Stimulated activated effector memory CD8-positive, alpha-beta T cell treated with anti-CD3 and anti-CD28 coated beads, Interleukin-12 subunit alpha, Interleukin-12 subunit beta, amount 100 ng/mL, for 72 hours (primary cell): ENCODE results near the gene PLXNB2.

Experiments
- ATAC-seq: fragments of 150-1000 bp; cut with Tn5 transposase; 2 replicates; pipeline ENCODE4 v1.10.0; 2021
- DNase-seq, 2 donors: peaks; one replicate each; pipeline ENCODE4 v3.0.0; 2021 to 2022; ENCODE audit warnings: low spot score in 2 of 2
- H3K27ac Mint-ChIP-seq: one replicate; pipeline ENCODE4 v1.8.0; 2022; ENCODE audit warnings: mild to moderate bottlenecking, mixed read lengths
- H3K36me3 Mint-ChIP-seq: one replicate; pipeline ENCODE4 v1.8.0; 2022; ENCODE audit warnings: mild to moderate bottlenecking, mixed read lengths
- H3K4me1 Mint-ChIP-seq: one replicate; pipeline ENCODE4 v1.8.0; 2022; ENCODE audit warnings: mixed read lengths
- H3K4me3 Mint-ChIP-seq: one replicate; pipeline ENCODE4 v1.8.0; 2022; ENCODE audit warnings: mild to moderate bottlenecking, mixed read lengths
- H3K9me3 Mint-ChIP-seq: one replicate; pipeline ENCODE4 v1.8.0; 2022; ENCODE audit warnings: mixed read lengths

Gene PLXNB2

DNA sequence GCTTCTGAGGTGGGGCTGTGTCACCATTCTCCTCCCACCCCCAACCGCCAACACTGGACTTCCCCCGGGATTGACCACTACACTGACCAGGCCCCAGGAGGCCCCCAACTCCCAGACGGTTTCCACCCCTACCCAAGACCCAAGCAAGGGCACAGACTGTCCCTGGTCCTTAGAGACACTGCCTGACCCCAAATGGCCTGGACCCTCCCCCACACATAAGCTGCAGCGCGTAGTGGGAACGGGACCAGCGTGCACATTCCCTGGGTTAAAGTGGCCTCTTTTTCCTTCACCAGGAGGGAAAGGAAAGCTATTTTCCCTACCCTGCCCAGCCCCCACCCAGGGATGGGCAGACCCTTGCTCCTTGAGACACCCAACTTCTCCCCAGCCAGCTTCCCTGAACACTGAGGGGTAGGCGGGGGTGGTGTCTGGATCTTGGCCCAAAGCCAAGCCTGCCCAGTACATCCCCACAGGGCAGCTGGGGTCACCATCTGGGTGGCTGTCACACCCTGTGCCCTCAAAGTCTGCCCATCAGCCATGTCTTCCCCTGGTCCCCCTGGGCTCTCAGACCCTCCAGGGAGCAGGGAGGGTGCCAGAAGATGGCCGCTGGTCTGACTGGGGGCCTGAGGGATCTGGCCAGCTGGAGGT, 44.4 kb downstream of the PLXNB2 start:
- H3K27ac Mint-ChIP-seq: no peak overlapping the region
- H3K4me1 Mint-ChIP-seq: peaks cover 14% of the 10 kb centered on the region
- peak overlapping the region; percentile 72 for H3K4me3 Mint-ChIP-seq
- H3K36me3 Mint-ChIP-seq: peaks cover 7% of the 10 kb centered on the region
- no peak for ATAC-seq
- DNase-seq: no peak
- no peaks in the 10 kb centered on the region for H3K9me3 Mint-ChIP-seq

GRCh38 chr22:50262460-50262911, 45.0 kb downstream of the PLXNB2 start:
- H3K4me3 Mint-ChIP-seq: peak overlapping the region; percentile 72

GRCh38 chr22:50261615-50262459, 45.6 kb downstream of the PLXNB2 start, which contains the start of gene MAPK12:
Gene MAPK12, minus strand, starts transcription at chr22:50261683. Its CDS starts 174 bp downstream, at chr22:50261509.
- DNase-seq: no peak

More at GRCh38 chr22:50262460-50262911, 45.0 kb downstream of the PLXNB2 start:
- no peak for ATAC-seq
- H3K36me3 Mint-ChIP-seq: peaks cover 7% of the 10 kb centered on the region
- H3K9me3 Mint-ChIP-seq: no peaks in the 10 kb centered on the region
- H3K27ac Mint-ChIP-seq: no peak overlapping the region
- peaks cover 13% of the 10 kb centered on the region for H3K4me1 Mint-ChIP-seq
- no peak for DNase-seq

GRCh38 chr22:50260801-50261614, 46.4 kb downstream of the PLXNB2 start:
- Mint-ChIP-seq H3K4me1 (peaks cover 13% of the 10 kb centered on the region), H3K27ac (no peak overlapping the region), H3K36me3 (peaks cover 7% of the 10 kb centered on the region), H3K4me3 (peak overlapping the region; percentile 40), H3K9me3 (no peaks in the 10 kb centered on the region)
- DNase-seq (peak in 1 of 2 donors; percentile 74), ATAC-seq (peak; percentile 49)

More at GRCh38 chr22:50261615-50262459, 45.6 kb downstream of the PLXNB2 start, which contains the start of gene MAPK12:
- Mint-ChIP-seq H3K36me3 (peaks cover 7% of the 10 kb centered on the region), H3K4me1 (peaks cover 13% of the 10 kb centered on the region), H3K27ac (no peak within 1 kb of the TSS), H3K4me3 (peak within 1 kb of the TSS; percentile 72), H3K9me3 (no peaks in the 10 kb centered on the region)
- ATAC-seq: no peak

DNA sequence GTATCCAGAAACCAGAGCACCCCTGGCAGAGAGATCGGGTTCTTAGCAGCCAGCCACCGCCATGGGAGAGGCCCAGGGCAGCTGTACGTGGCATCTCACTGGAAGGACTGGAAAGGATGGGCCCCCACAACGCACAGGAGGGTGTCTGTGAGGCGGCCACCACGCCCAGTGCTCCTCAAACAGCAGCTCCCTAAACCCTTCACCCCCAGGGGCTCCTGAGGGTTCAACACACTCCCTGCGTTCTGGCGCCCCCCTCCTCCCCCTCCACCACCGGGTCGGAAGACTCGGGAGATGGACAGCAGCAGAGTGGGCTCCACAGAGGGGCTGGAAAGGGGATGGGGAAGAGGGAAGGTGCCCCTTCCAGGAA, 47.0 kb downstream of the PLXNB2 start:
- H3K36me3 Mint-ChIP-seq: peaks cover 7% of the 10 kb centered on the region
- peaks cover 13% of the 10 kb centered on the region for H3K4me1 Mint-ChIP-seq
- no peak overlapping the region for H3K27ac Mint-ChIP-seq
- DNase-seq (no peak), ATAC-seq (no peak)
- H3K9me3 Mint-ChIP-seq: no peaks in the 10 kb centered on the region
- peak overlapping the region; percentile 40 for H3K4me3 Mint-ChIP-seq

DNA sequence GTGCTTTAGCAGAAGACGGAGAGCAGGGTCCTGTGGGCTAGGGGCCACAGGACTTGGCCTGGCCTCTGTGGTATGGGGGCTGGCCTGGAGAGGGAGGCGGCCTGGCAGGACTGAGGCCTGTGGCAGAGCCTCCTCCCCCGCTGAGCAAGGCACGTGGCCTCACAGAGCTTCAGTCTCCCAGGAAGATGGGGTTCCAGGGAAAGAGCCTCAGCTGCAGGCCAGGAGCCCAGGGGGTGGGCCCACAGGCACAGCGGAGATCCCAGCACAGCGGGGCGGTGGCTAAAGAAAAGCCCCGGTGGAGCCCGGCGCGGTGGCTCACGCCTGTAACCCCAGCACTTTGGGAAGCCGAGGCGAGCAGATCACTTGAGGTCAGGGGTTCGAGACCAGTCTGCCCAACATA, 48.1 kb downstream of the PLXNB2 start:
- ATAC-seq (no peak), DNase-seq (no peak)
- H3K4me1 Mint-ChIP-seq: peaks cover 7% of the 10 kb centered on the region
- no peak overlapping the region for H3K4me3 Mint-ChIP-seq
- H3K27ac Mint-ChIP-seq: no peak overlapping the region
- H3K36me3 Mint-ChIP-seq: no peaks in the 10 kb centered on the region
- no peaks in the 10 kb centered on the region for H3K9me3 Mint-ChIP-seq

DNA sequence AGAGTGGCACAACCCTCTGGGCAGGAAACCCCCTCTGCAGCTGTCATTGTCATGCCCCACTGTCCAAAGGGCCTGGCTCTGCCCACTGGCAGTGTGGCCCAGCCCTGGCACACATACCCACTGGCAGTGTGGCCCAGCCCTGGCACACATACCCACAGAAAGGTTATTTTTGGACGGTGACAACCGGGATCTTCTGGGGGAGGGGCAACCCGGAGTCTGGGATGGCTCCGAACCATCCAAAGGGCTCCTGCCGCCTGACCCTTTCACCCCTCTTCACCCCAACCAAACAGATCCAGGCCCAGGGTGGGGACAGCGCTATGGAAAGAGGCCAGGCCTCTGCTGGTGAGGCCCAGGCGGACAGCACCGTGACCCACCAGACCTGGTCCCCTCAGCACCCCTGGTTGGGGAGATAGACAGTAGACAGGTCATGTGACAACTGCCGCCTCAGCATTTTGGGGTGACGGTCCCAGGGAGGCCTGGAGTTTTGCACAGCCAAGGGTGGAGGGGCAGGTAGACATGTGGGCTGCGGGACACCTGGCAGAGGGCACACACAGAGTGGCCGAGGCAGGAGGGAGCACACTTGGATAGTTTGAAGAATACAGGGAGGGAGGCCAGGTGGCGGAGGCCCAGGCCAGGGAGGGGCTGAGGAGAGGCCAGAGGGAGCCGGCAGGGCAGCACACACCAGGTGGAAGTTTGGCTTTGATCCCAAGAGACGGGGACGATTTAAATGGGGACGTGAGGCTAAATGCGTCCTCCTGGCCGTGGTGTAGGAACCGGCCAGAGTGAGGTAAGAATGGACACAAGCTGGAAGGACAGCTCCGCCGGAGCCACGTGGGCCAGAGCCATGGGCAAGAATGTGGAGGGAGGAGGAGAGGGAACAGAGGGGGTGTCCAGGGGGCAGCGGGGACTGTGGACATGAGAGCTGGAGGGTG, 48.8 kb downstream of the PLXNB2 start:
- ATAC-seq (no peak), DNase-seq (no peak)
- H3K4me3 Mint-ChIP-seq: no peak overlapping the region
- H3K27ac Mint-ChIP-seq: no peak overlapping the region
- H3K4me1 Mint-ChIP-seq: peaks cover 7% of the 10 kb centered on the region
- H3K9me3 Mint-ChIP-seq: no peaks in the 10 kb centered on the region
- no peaks in the 10 kb centered on the region for H3K36me3 Mint-ChIP-seq

GRCh38 chr22:50257451-50258360, 49.7 kb downstream of the PLXNB2 start:
- Mint-ChIP-seq H3K4me1 (peaks cover 7% of the 10 kb centered on the region), H3K9me3 (no peaks in the 10 kb centered on the region), H3K27ac (no peak overlapping the region), H3K4me3 (no peak overlapping the region), H3K36me3 (no peaks in the 10 kb centered on the region)
- ATAC-seq (no peak), DNase-seq (no peak)

- ATAC-seq (no peak), DNase-seq (no peak)
- Mint-ChIP-seq H3K4me1 (peaks cover 2% of the 10 kb centered on the region), H3K4me3 (no peak overlapping the region), H3K36me3 (no peaks in the 10 kb centered on the region), H3K9me3 (no peaks in the 10 kb centered on the region), H3K27ac (no peak overlapping the region)
These were observed 50.4 kb downstream of the PLXNB2 start for GRCh38 chr22:50257041-50257440.

GRCh38 chr22:50256258-50256862, 51.1 kb downstream of the PLXNB2 start:
- Mint-ChIP-seq H3K9me3 (no peaks in the 10 kb centered on the region), H3K36me3 (no peaks in the 10 kb centered on the region), H3K4me1 (no peaks in the 10 kb centered on the region), H3K4me3 (no peak overlapping the region), H3K27ac (no peak overlapping the region)
- ATAC-seq (no peak), DNase-seq (no peak)

DNA sequence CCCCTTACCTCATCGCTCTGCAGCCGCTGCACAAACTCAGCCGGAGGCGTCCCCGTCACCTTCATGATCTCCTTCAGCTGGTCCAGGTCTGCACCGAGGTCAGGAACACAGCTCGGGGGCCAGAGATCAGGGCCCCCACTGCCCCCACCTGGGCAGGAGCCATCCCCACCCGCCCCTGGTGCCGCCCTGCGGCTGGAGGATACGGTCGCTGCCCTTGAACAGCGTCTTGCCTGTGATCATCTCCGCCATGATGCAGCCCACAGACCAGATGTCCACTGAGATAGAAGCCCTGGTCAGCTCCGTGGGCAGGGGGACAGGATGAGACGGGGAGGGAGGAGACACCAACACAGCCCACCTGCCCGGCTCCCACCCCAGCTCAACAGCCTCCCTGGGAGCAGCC, 51.8 kb downstream of the PLXNB2 start:
- no peak for DNase-seq
- Mint-ChIP-seq H3K4me3 (no peak overlapping the region), H3K36me3 (no peaks in the 10 kb centered on the region), H3K9me3 (no peaks in the 10 kb centered on the region), H3K27ac (no peak overlapping the region), H3K4me1 (no peaks in the 10 kb centered on the region)
- no peak for ATAC-seq

- DNase-seq (no peak), ATAC-seq (no peak)
- no peaks in the 10 kb centered on the region for H3K9me3 Mint-ChIP-seq
- H3K4me1 Mint-ChIP-seq: peaks cover 4% of the 10 kb centered on the region
- H3K36me3 Mint-ChIP-seq: no peaks in the 10 kb centered on the region
- no peak overlapping the region for H3K27ac Mint-ChIP-seq
- H3K4me3 Mint-ChIP-seq: no peak overlapping the region
These were observed 52.3 kb downstream of the PLXNB2 start for GRCh38 chr22:50255099-50255498.

GRCh38 chr22:50253941-50254340, 53.5 kb downstream of the PLXNB2 start:
- H3K4me3 Mint-ChIP-seq: no peak overlapping the region
- no peaks in the 10 kb centered on the region for H3K9me3 Mint-ChIP-seq
- no peak overlapping the region for H3K27ac Mint-ChIP-seq
- DNase-seq (no peak), ATAC-seq (no peak)
- H3K36me3 Mint-ChIP-seq: no peaks in the 10 kb centered on the region
- H3K4me1 Mint-ChIP-seq: peaks cover 6% of the 10 kb centered on the region
